HCT116 (cell line): Measurements from ENCODE around the gene GP1BB. TPM values are rescaled to one million over a fixed set of nuclear protein-coding genes. Genes with fewer than 3 reads are reported as not detected.

Source experiments
- ATAC-seq: fragments of 200-7000 bp; cut with Tn5 transposase; 2 replicates; pipeline ENCODE4 v1.9.1; 2020; ENCODE audit warnings: mild to moderate bottlenecking, moderate library complexity
- BruUV-seq: library from RNA; stranded (reverse); fragments of 400-500 nt; replicated peaks from 2 replicates; lab custom pipeline; 2021; lab: Mats Ljungman, UMichigan
- CTCF ChIA-PET: fragments of 300-600 bp; sonication (Branson Sonifier 250); formaldehyde crosslinking; loops from one replicate; lab custom pipeline; 2021; ENCODE audit warnings: antibody characterized with exemption; lab: Charles Lee
- POLR2A ChIA-PET: fragments of 300-600, 350-600 bp; sonication (Branson Sonifier 250); formaldehyde crosslinking; loops from one replicate; lab custom pipeline; 2021; ENCODE audit warnings: antibody characterized with exemption; lab: Charles Lee
- RAD21 ChIA-PET, 2 experiments: fragments of 300-600 bp; sonication (Branson Sonifier 250); formaldehyde crosslinking; loops; one replicate each; lab custom pipeline; 2023; ENCODE audit warnings: low total read pairs in 2 of 2; ENCODE audit not compliant: uncharacterized antibody in 2 of 2, unreplicated experiment in 2 of 2, low non-redundant PET in 1 of 2; lab: Charles Lee
- DNase-seq: peaks from one replicate; pipeline ENCODE4 v3.0.0-alpha.2; 2010; ENCODE audit warnings: low read depth, low spot score
- H2AFZ ChIP-seq: fragments of 200-600 bp; shearing (Covaris generic), sonication (generic); 2 replicates; pipeline ENCODE4 v1.6.1; 2017; ENCODE audit warnings: low read depth, mixed run types, mixed read lengths, antibody characterized with exemption, low read length; ENCODE audit not compliant: poor library complexity, severe bottlenecking
- H3K27ac ChIP-seq: 2 replicates; pipeline ENCODE4 v1.5.1; 2012; ENCODE audit warnings: low read depth, low read length
- H3K27me3 ChIP-seq: fragments of 200-600 bp; sonication (generic); 2 replicates; pipeline ENCODE4 v1.6.1; 2016; ENCODE audit warnings: mixed run types, low read length, mixed read lengths; ENCODE audit not compliant: insufficient read depth
- H3K36me3 ChIP-seq, 2 experiments: fragments of 200-500 bp in 1 of 2; fragments of 200-600 bp in 1 of 2; sonication (Bioruptor generic) in 1 of 2; sonication (generic) in 1 of 2; 2 replicates each; pipeline versions ENCODE4 v1.5.1 to v1.6.1; 2014 to 2016; ENCODE audit warnings: low read length in 2 of 2, inconsistent platforms in 1 of 2, mixed read lengths in 1 of 2, mixed run types in 1 of 2; ENCODE audit not compliant: insufficient read depth in 2 of 2, control insufficient read depth in 1 of 2
- H3K4me1 ChIP-seq, 2 experiments: fragments of 200-600 bp in 1 of 2; sonication (generic) in 1 of 2; 2 replicates each; pipeline versions ENCODE4 v1.5.1 to v1.6.1; 2012 to 2017; ENCODE audit warnings: low read length in 2 of 2, inconsistent platforms in 1 of 2, mild to moderate bottlenecking in 1 of 2, mixed read lengths in 1 of 2, mixed run types in 1 of 2, moderate library complexity in 1 of 2; ENCODE audit not compliant: insufficient read depth in 2 of 2, control insufficient read depth in 1 of 2
- H3K4me2 ChIP-seq: fragments of 200-600 bp; sonication (generic); 2 replicates; pipeline ENCODE4 v1.6.1; 2017; ENCODE audit warnings: mixed run types, low read length, mixed read lengths
- H3K4me3 ChIP-seq, 2 experiments: fragments of 200-600 bp in 1 of 2; sonication (generic) in 1 of 2; replicated peaks in 1 of 2; 2 replicates each; pipeline ENCODE4 v1.5.1; 2011 to 2016; ENCODE audit warnings: low read length in 2 of 2, control low read depth in 1 of 2, low read depth in 1 of 2, mild to moderate bottlenecking in 1 of 2, mixed read lengths in 1 of 2, mixed run types in 1 of 2
- H3K79me2 ChIP-seq: fragments of 200-600 bp; sonication (generic); 2 replicates; pipeline ENCODE4 v1.6.1; 2017; ENCODE audit warnings: mild to moderate bottlenecking, mixed run types, low read length, moderate library complexity, mixed read lengths; ENCODE audit not compliant: insufficient read depth
- H3K9ac ChIP-seq: fragments of 200-600 bp; sonication (generic); 2 replicates; pipeline ENCODE4 v1.6.1; 2016; ENCODE audit warnings: low read length, mixed read lengths
- H3K9me2 ChIP-seq: fragments of 200-600 bp; sonication (generic), shearing (Covaris generic); 2 replicates; pipeline ENCODE4 v1.6.1; 2017; ENCODE audit warnings: mixed run types, mild to moderate bottlenecking, moderate library complexity; ENCODE audit not compliant: insufficient read depth
- H3K9me3 ChIP-seq, 2 experiments: fragments of 200-500 bp in 1 of 2; fragments of 200-600 bp in 1 of 2; sonication (Bioruptor generic) in 1 of 2; sonication (generic) in 1 of 2; 2 replicates each; pipeline ENCODE4 v1.6.1; 2014 to 2017; ENCODE audit warnings: low read length in 2 of 2, mixed read lengths in 2 of 2, inconsistent platforms in 1 of 2, low read depth in 1 of 2, mild to moderate bottlenecking in 1 of 2, mixed run types in 1 of 2, moderate library complexity in 1 of 2; ENCODE audit not compliant: control insufficient read depth in 1 of 2, insufficient read depth in 1 of 2
- H4K20me1 ChIP-seq: fragments of 200-600 bp; sonication (generic), shearing (Covaris generic); 2 replicates; pipeline ENCODE4 v1.6.1; 2017; ENCODE audit warnings: mixed run types, mild to moderate bottlenecking, moderate library complexity; ENCODE audit not compliant: insufficient read depth
- ATF3 ChIP-seq: IDR thresholded peaks from 2 replicates; pipeline ENCODE4 v1.6.1; 2012
- CBX3 ChIP-seq: IDR thresholded peaks from 2 replicates; pipeline ENCODE4 v1.6.1; 2012; ENCODE audit warnings: low read depth
- CEBPB ChIP-seq: IDR thresholded peaks from 2 replicates; pipeline ENCODE4 v1.6.1; 2012; ENCODE audit warnings: low read depth
- EGR1 ChIP-seq: IDR thresholded peaks from 2 replicates; pipeline ENCODE4 v1.6.1; 2012; ENCODE audit warnings: low read depth
- ELF1 ChIP-seq: IDR thresholded peaks from 2 replicates; pipeline ENCODE4 v1.6.1; 2012; ENCODE audit warnings: low read depth, borderline replicate concordance
- EZH2 ChIP-seq: fragments of 200-600 bp; sonication (generic); IDR thresholded peaks from 2 replicates; pipeline ENCODE4 v1.6.1; 2017; ENCODE audit warnings: antibody characterized with exemption, mixed run types
- EZH2phosphoT487 ChIP-seq: fragments of 200-600 bp; IDR thresholded peaks from 2 replicates; pipeline ENCODE4 v1.6.1; 2018; ENCODE audit warnings: antibody characterized with exemption, borderline replicate concordance
- MAX ChIP-seq: IDR thresholded peaks from 2 replicates; pipeline ENCODE4 v1.6.1; 2012
- POLR2A ChIP-seq: IDR thresholded peaks from 2 replicates; pipeline ENCODE4 v1.7.0; 2011; ENCODE audit warnings: borderline replicate concordance; ENCODE audit not compliant: insufficient read depth, insufficient read length; ENCODE audit errors: extremely low read depth
- SIN3A ChIP-seq: IDR thresholded peaks from 2 replicates; pipeline ENCODE4 v1.6.1; 2012; ENCODE audit warnings: low read depth
- SRF ChIP-seq: IDR thresholded peaks from 2 replicates; pipeline ENCODE4 v1.6.1; 2012; ENCODE audit warnings: low read depth
- YY1 ChIP-seq: IDR thresholded peaks from 2 replicates; pipeline ENCODE4 v1.6.1; 2011; ENCODE audit warnings: low read length, low read depth, moderate library complexity, mild to moderate bottlenecking; ENCODE audit not compliant: insufficient replicate concordance; ENCODE audit errors: extremely low read depth
- ZBTB33 ChIP-seq: IDR thresholded peaks from 2 replicates; pipeline ENCODE4 v1.6.1; 2011; ENCODE audit warnings: mild to moderate bottlenecking, low read length, moderate library complexity; ENCODE audit not compliant: insufficient replicate concordance; ENCODE audit errors: extremely low read depth
- ZFX ChIP-seq: fragments of 450-650 bp; IDR thresholded peaks from 2 replicates; pipeline ENCODE4 v1.6.1; 2017
- intact Hi-C: fragments of 100-400 bp; cut with micrococcal nuclease; formaldehyde crosslinking; loops from 2 replicates; pipeline ENCODE4 v1.10.0; 2022
- total RNA-seq: library from RNA; stranded (reverse); gene quantifications from one replicate; pipeline ENCODE4 v1.2.1, GENCODE V29; 2021; ENCODE audit not compliant: unreplicated experiment

GP1BB gene
- total RNA-seq, 1 experiment from 2014 or later, result 4.8 TPM

GRCh38 chr22:19674129-19674928, 49.0 kb upstream of the GP1BB start:
- no peaks in the 10 kb centered on the region for H3K4me1 ChIP-seq
- no peak overlapping the region for H3K4me2 ChIP-seq
- no peak overlapping the region for H3K9ac ChIP-seq
- H3K27ac ChIP-seq, result no peak overlapping the region
- DNase-seq (no peak), ATAC-seq (no peak)
- H3K9me3 ChIP-seq, result no peaks in the 10 kb centered on the region
- TF ChIP-seq ATF3 (no peak), YY1 (no peak), CBX3 (no peak), ELF1 (no peak), ZBTB33 (no peak), EGR1 (no peak), EZH2 (no peak), EZH2phosphoT487 (no peak), SIN3A (no peak), POLR2A (no peak), CEBPB (no peak), ZFX (no peak), SRF (no peak), MAX (no peak)
- no peak overlapping the region for H2AFZ ChIP-seq
- H3K79me2 ChIP-seq, result no peaks in the 10 kb centered on the region
- H3K4me3 ChIP-seq, result no peak overlapping the region
- CTCF ChIA-PET, result no interaction called here
- no peaks in the 10 kb centered on the region for H3K27me3 ChIP-seq
- H3K9me2 ChIP-seq, result no peaks in the 10 kb centered on the region
- H3K36me3 ChIP-seq, result no peaks in the 10 kb centered on the region
- BruUV-seq, result no TSS peak
- intact Hi-C loops, result no loop called here
- H4K20me1 ChIP-seq, result no peaks in the 10 kb centered on the region
- RAD21 ChIA-PET, result no interaction called here
- POLR2A ChIA-PET, result interaction anchor here (0.8 kb wide), 1 partner anchor 17 kb away, joined by 3 read pairs; no protein-coding TSS in a partner anchor
